HG03159 (cell line): ENCODE measurements around the gene BBS2.

Source experiments
- ATAC-seq: cut with Tn5 transposase; IDR thresholded peaks from one replicate; pipeline ENCODE4 v1.9.1; 2021; ENCODE audit warnings: mild to moderate bottlenecking, moderate library complexity; ENCODE audit not compliant: unreplicated experiment

BBS2 gene

GRCh38 chr16:56436258-56436657 lies 83.6 kb downstream of the BBS2 start:
- no peak for ATAC-seq
